22Rv1 (cell line): ENCODE data around the gene ARMH2.

Experiments used
- CTCF ChIP-seq: fragments of 450-650 bp; IDR thresholded peaks from 2 replicates; pipeline ENCODE4 v1.5.1; 2017; ENCODE audit warnings: mild to moderate bottlenecking
- ZFX ChIP-seq: fragments of 450-650 bp; IDR thresholded peaks from 2 replicates; pipeline ENCODE4 v1.6.1; 2017; ENCODE audit warnings: antibody characterized with exemption, borderline replicate concordance

- TF ChIP-seq ZFX (no peak), CTCF (no peak)
Observed at GRCh38 chr6:24827162-24827561, 28.4 kb upstream of the ARMH2 start.
